DOHH2 (cell line): ENCODE results near the gene UTP18.

ENCODE experiments used
- CTCF ChIP-seq: fragments of 200-600 bp; sonication (generic); IDR thresholded peaks from one replicate; pipeline ENCODE4 v1.5.1; 2014; ENCODE audit warnings: antibody characterized with exemption, mild to moderate bottlenecking, low read depth, low read length; ENCODE audit not compliant: poor library complexity, severe bottlenecking
- EZH2phosphoT487 ChIP-seq: fragments of 200-600 bp; sonication (generic); IDR thresholded peaks from 2 replicates; pipeline ENCODE4 v1.6.1; 2017; ENCODE audit warnings: borderline replicate concordance, mild to moderate bottlenecking, antibody characterized with exemption, low read length, moderate library complexity, mixed read lengths

- TF ChIP-seq CTCF (no peak), EZH2phosphoT487 (no peak)
These were observed 4.2 kb upstream of the UTP18 start for GRCh38 chr17:51256101-51256500.
